Stomach (tissue), 9 donors: Measurements from ENCODE around the gene PDE4B. TPM values are rescaled to one million over a fixed set of nuclear protein-coding genes. Genes with fewer than 3 reads are reported as not detected.

ENCODE experiments used
- DNase-seq, 2 donors: peaks; one replicate each; pipeline versions ENCODE4 v3.0.0 to v3.0.0-alpha.2; 2013 to 2019
- H3K27ac ChIP-seq, 5 donors: fragments of 200-600 bp in 4 of 5; sonication (generic) in 4 of 5; one replicate each; pipeline ENCODE4 v1.5.1; 2013 to 2019; ENCODE audit warnings: mild to moderate bottlenecking in 1 of 5, moderate library complexity in 1 of 5
- H3K27me3 ChIP-seq, 3 donors: fragments of 200-600 bp; sonication (generic); one replicate each; pipeline ENCODE4 v1.5.1; 2017 to 2019; ENCODE audit warnings: mixed run types in 1 of 3
- H3K36me3 ChIP-seq, 4 donors: fragments of 200-600 bp; sonication (generic); 1 replicate in 3 of 4; 2 replicates in 1 of 4; pipeline ENCODE4 v1.5.1; 2016 to 2019
- H3K4me1 ChIP-seq, 4 donors: fragments of 200-600 bp; sonication (generic); one replicate each; pipeline ENCODE4 v1.5.1; 2016 to 2019
- H3K4me3 ChIP-seq, 4 donors: fragments of 200-600 bp; sonication (generic) in 3 of 4; one replicate each; pipeline ENCODE4 v1.5.1; 2016 to 2019; ENCODE audit warnings: mild to moderate bottlenecking in 1 of 4
- H3K9me3 ChIP-seq, 4 donors: fragments of 200-600 bp; sonication (generic); one replicate each; pipeline ENCODE4 v1.5.1; 2016 to 2019
- CTCF ChIP-seq, 7 experiments: fragments of 450-650 bp in 4 of 7; fragments of 200-600 bp in 3 of 7; sonication (generic) in 3 of 7; IDR thresholded peaks; one replicate each; pipeline ENCODE4 v1.5.1; 2016 to 2019; ENCODE audit warnings: antibody characterized with exemption in 7 of 7, control low read depth in 2 of 7, mild to moderate bottlenecking in 1 of 7
- EP300 ChIP-seq: sonication (generic); formaldehyde crosslinking; IDR thresholded peaks from one replicate; pipeline ENCODE4 v1.6.1; 2017; ENCODE audit warnings: antibody characterized with exemption
- POLR2A ChIP-seq, 4 donors: fragments of 450-650 bp; IDR thresholded peaks; one replicate each; pipeline ENCODE4 v1.6.1; 2016; ENCODE audit warnings: antibody characterized with exemption in 4 of 4, control low read depth in 2 of 4, mild to moderate bottlenecking in 1 of 4, moderate library complexity in 1 of 4
- POLR2AphosphoS5 ChIP-seq, 3 donors: sonication (generic); formaldehyde crosslinking; IDR thresholded peaks; one replicate each; pipeline ENCODE4 v1.6.1; 2016; ENCODE audit warnings: antibody characterized with exemption in 3 of 3
- WGBS, 5 donors: extraction: QIAGEN DNeasy Blood & Tissue Kit in 3 of 5; methylation state at CpG; one replicate each; pipeline versions ENCODE4 v1.1.5 to v1.1.7; 2013 to 2018; 5-methylcytosine and 5-hydroxymethylcytosine counted together
- intact Hi-C: fragments of 100-400 bp; cut with DNase I; formaldehyde crosslinking; loops from one replicate; pipeline ENCODE4 v1.15.1; 2023; ENCODE audit warnings: low total_unique reads
- polyA plus RNA-seq, 3 donors: library from polyadenylated mRNA; stranded (reverse); fragments of 200-250 nt; gene quantifications; one replicate each; pipeline ENCODE4 v1.2.3, GENCODE V29; 2013
- total RNA-seq, 5 donors: library from RNA; depleted of rRNA; stranded (reverse); fragments of >200 nt; gene quantifications; one replicate each; pipeline versions ENCODE4 v1.1.0 to v1.2.3, GENCODE V29; 2014 to 2016
- donor health status: healthy with polysubstance abuse.
- donor health status: Bipolar disorder and iron deficiency.
- donor health status: healthy.

PDE4B gene
- total and polyA plus RNA-seq, 8 donors: 0.45 to 34.3 (median 3.2) TPM

GRCh38 chr1:66248257-66248656 lies 455.6 kb downstream of the PDE4B start:
- WGBS, 5 donors: 83 to 93% (median 87%) methylated on average over 1 of the region's 1 CpG
- no peak for DNase-seq
- Histone ChIP-seq H3K4me3 (no peak overlapping the region), H3K4me1 (peaks cover 0 to 10% (median 0%) of the 10 kb centered on the region in 4 donors), H3K36me3 (no peaks in the 10 kb centered on the region), H3K27me3 (no peaks in the 10 kb centered on the region), H3K27ac (peak overlapping the region in 1 of 5 donors; percentile 9), H3K9me3 (no peaks in the 10 kb centered on the region)
- TF ChIP-seq CTCF (IDR thresholded peaks at IDR 0.05): no peak
- no peak for TF ChIP-seq POLR2AphosphoS5 (IDR thresholded peaks at IDR 0.05)
- TF ChIP-seq EP300: no peak
- no peak for TF ChIP-seq POLR2A (IDR thresholded peaks at IDR 0.05)
- intact Hi-C loops: no loop called here

GRCh38 chr1:66248746-66249145 lies 456.1 kb downstream of the PDE4B start:
- H3K4me3 ChIP-seq: no peak overlapping the region
- intact Hi-C loops: no loop called here

GRCh38 chr1:66250075-66250474 lies 457.4 kb downstream of the PDE4B start:
- Histone ChIP-seq H3K27ac (no peak overlapping the region), H3K27me3 (no peaks in the 10 kb centered on the region), H3K4me3 (no peak overlapping the region), H3K36me3 (no peaks in the 10 kb centered on the region), H3K9me3 (no peaks in the 10 kb centered on the region), H3K4me1 (peaks cover 0 to 10% (median 0%) of the 10 kb centered on the region in 4 donors)
- intact Hi-C loops: loop anchor here (5.0 kb wide), 1 partner anchor 197 kb away; no protein-coding TSS in a partner anchor
- TF ChIP-seq POLR2AphosphoS5 (IDR thresholded peaks at IDR 0.05) (no peak), EP300 (no peak), CTCF (IDR thresholded peaks at IDR 0.05) (no peak)
- 79 to 92% (median 89%) methylated on average over 3 of the region's 3 CpGs for WGBS, 5 donors
- DNase-seq: no peak

More at GRCh38 chr1:66248746-66249145, 456.1 kb downstream of the PDE4B start:
- Histone ChIP-seq H3K27me3 (no peaks in the 10 kb centered on the region), H3K9me3 (no peaks in the 10 kb centered on the region), H3K4me1 (peaks cover 0 to 10% (median 0%) of the 10 kb centered on the region in 4 donors), H3K27ac (no peak overlapping the region), H3K36me3 (no peaks in the 10 kb centered on the region)
- WGBS, 5 donors: 44 to 54% (median 52%) methylated on average over 1 of the region's 1 CpG
- TF ChIP-seq CTCF (IDR thresholded peaks at IDR 0.05): no peak
- no peak for TF ChIP-seq POLR2A (IDR thresholded peaks at IDR 0.05)
- no peak for TF ChIP-seq POLR2AphosphoS5 (IDR thresholded peaks at IDR 0.05)
- TF ChIP-seq EP300: no peak
- DNase-seq: no peak

GRCh38 chr1:66250478-66250877 lies 457.8 kb downstream of the PDE4B start:
- Histone ChIP-seq H3K4me3 (no peak overlapping the region), H3K27ac (no peak overlapping the region), H3K9me3 (no peaks in the 10 kb centered on the region), H3K4me1 (peaks cover 0 to 10% (median 0%) of the 10 kb centered on the region in 4 donors), H3K27me3 (no peaks in the 10 kb centered on the region), H3K36me3 (no peaks in the 10 kb centered on the region)
- TF ChIP-seq EP300 (peak; percentile 28), POLR2A (IDR thresholded peaks at IDR 0.05) (no peak), CTCF (IDR thresholded peaks at IDR 0.05) (no peak), POLR2AphosphoS5 (IDR thresholded peaks at IDR 0.05) (no peak)
- WGBS, 5 donors: 56 to 68% (median 64%) methylated on average over 2 of the region's 2 CpGs
- no peak for DNase-seq
- intact Hi-C loops: loop anchor here (5.0 kb wide), 1 partner anchor 197 kb away; no protein-coding TSS in a partner anchor
